H1 (cell line): Measurements from ENCODE around the gene PRSS53. TPM values are rescaled to one million over a fixed set of nuclear protein-coding genes. Genes with fewer than 3 reads are reported as not detected.

Experiments
- CTCF ChIA-PET: fragments of 300-600 bp; sonication (Branson Sonifier 250); formaldehyde crosslinking; loops from one replicate; lab custom pipeline; 2021; ENCODE audit not compliant: partially characterized antibody; lab: Charles Lee
- POLR2A ChIA-PET: fragments of 300-600 bp; sonication (Branson Sonifier 250); formaldehyde crosslinking; loops from one replicate; lab custom pipeline; 2021; ENCODE audit warnings: inconsistent platforms; ENCODE audit not compliant: partially characterized antibody; lab: Charles Lee
- DNase-seq, 2 experiments: peaks; one replicate each; pipeline versions ENCODE4 v3.0.0 to v3.0.0-alpha.2; 2010 to 2022; ENCODE audit warnings: low spot score in 2 of 2, low read depth in 1 of 2, mixed read lengths in 1 of 2
- FAIRE-seq: peaks from 2 replicates; lab custom pipeline; 2011; peaks lifted over from hg19 to GRCh38; lab: Jason Lieb, UNC
- H2AFZ ChIP-seq: 2 replicates; pipeline ENCODE4 v1.8.1; 2012; ENCODE audit warnings: low read length, inconsistent platforms
- H2AK5ac ChIP-seq: 2 replicates; pipeline ENCODE4 v1.6.1; 2013; ENCODE audit warnings: low read depth, low read length
- H2BK120ac ChIP-seq: replicated peaks from 2 replicates; pipeline ENCODE3; 2013; ENCODE audit warnings: low read depth, low read length, inconsistent platforms
- H2BK12ac ChIP-seq: 2 replicates; pipeline ENCODE4 v1.6.1; 2013; ENCODE audit warnings: low read depth, low read length
- H2BK15ac ChIP-seq: 2 replicates; pipeline ENCODE4 v1.6.1; 2013; ENCODE audit warnings: low read length
- H2BK20ac ChIP-seq: 2 replicates; pipeline ENCODE4 v1.6.1; 2013; ENCODE audit warnings: low read length
- H2BK5ac ChIP-seq: 2 replicates; pipeline ENCODE4 v1.6.1; 2013; ENCODE audit warnings: low read depth, low read length
- H3K14ac ChIP-seq: 2 replicates; pipeline ENCODE4 v1.6.1; 2013; ENCODE audit warnings: inconsistent platforms; ENCODE audit not compliant: insufficient read length
- H3K18ac ChIP-seq: 2 replicates; pipeline ENCODE4 v1.6.1; 2013; ENCODE audit warnings: low read length; ENCODE audit errors: extremely low read depth
- H3K23ac ChIP-seq: 2 replicates; pipeline ENCODE4 v1.6.1; 2013; ENCODE audit warnings: inconsistent platforms; ENCODE audit not compliant: insufficient read length
- H3K23me2 ChIP-seq: 2 replicates; pipeline ENCODE4 v1.6.1; 2013; ENCODE audit warnings: low read depth, low read length
- H3K27ac ChIP-seq: 2 replicates; pipeline ENCODE4 v1.6.1; 2011; ENCODE audit warnings: low read depth, low read length, inconsistent platforms
- H3K27me3 ChIP-seq, 4 experiments: replicated peaks in 1 of 4; 1 replicate in 1 of 4; 2 replicates in 3 of 4; pipeline versions ENCODE4 v1.6.1 to v1.8.1; 2011 to 2013; ENCODE audit warnings: low read length in 3 of 4, mild to moderate bottlenecking in 3 of 4, inconsistent platforms in 2 of 4, mixed read lengths in 2 of 4, moderate library complexity in 1 of 4; ENCODE audit not compliant: control insufficient read depth in 3 of 4, insufficient read depth in 3 of 4; ENCODE audit errors: extremely low read depth in 1 of 4
- H3K36me3 ChIP-seq, 4 experiments: 2 replicates each; pipeline versions ENCODE4 v1.6.1 to v1.8.1; 2011 to 2013; ENCODE audit warnings: mild to moderate bottlenecking in 4 of 4, low read length in 3 of 4, moderate library complexity in 2 of 4, control low read depth in 1 of 4, inconsistent platforms in 1 of 4; ENCODE audit not compliant: insufficient read depth in 4 of 4, control insufficient read depth in 2 of 4
- H3K4ac ChIP-seq: replicated peaks from 2 replicates; pipeline ENCODE3; 2013; ENCODE audit warnings: low read length, low read depth, mixed read lengths, inconsistent platforms; ENCODE audit not compliant: insufficient read length
- H3K4me1 ChIP-seq, 4 experiments: replicated peaks in 1 of 4; 1 replicate in 1 of 4; 2 replicates in 3 of 4; pipeline versions ENCODE4 v1.6.1 to v1.8.1; 2011 to 2013; ENCODE audit warnings: low read length in 3 of 4, inconsistent platforms in 2 of 4, mixed read lengths in 1 of 4; ENCODE audit not compliant: insufficient read depth in 4 of 4, control insufficient read depth in 3 of 4
- H3K4me2 ChIP-seq, 2 experiments: 2 replicates each; pipeline versions ENCODE4 v1.6.1 to v1.8.1; 2011 to 2013; ENCODE audit warnings: low read depth in 2 of 2, low read length in 2 of 2, control low read depth in 1 of 2, inconsistent platforms in 1 of 2, mild to moderate bottlenecking in 1 of 2; ENCODE audit not compliant: insufficient read depth in 1 of 2
- H3K4me3 ChIP-seq, 4 experiments: fragments of 200-600, 300-600 bp in 1 of 4; sonication (generic), shearing (Covaris generic), sonication (Bioruptor Twin) in 1 of 4; 2 replicates each; pipeline versions ENCODE4 v1.5.1 to v1.8.1; 2011 to 2016; ENCODE audit warnings: low read length in 4 of 4, low read depth in 3 of 4, control low read depth in 2 of 4, inconsistent platforms in 2 of 4, mild to moderate bottlenecking in 2 of 4, mixed read lengths in 1 of 4, moderate library complexity in 1 of 4; ENCODE audit not compliant: insufficient read depth in 2 of 4; ENCODE audit errors: extremely low read depth in 1 of 4
- H3K56ac ChIP-seq: replicated peaks from 2 replicates; pipeline ENCODE3; 2013; ENCODE audit warnings: low read depth, mild to moderate bottlenecking, mixed read lengths, low read length, inconsistent platforms; ENCODE audit not compliant: insufficient read length
- H3K79me1 ChIP-seq: 2 replicates; pipeline ENCODE4 v1.6.1; 2013; ENCODE audit warnings: low read depth, low read length, control low read depth
- H3K79me2 ChIP-seq, 2 experiments: 2 replicates each; pipeline versions ENCODE4 v1.6.1 to v1.8.1; 2012 to 2013; ENCODE audit warnings: low read length in 2 of 2, mild to moderate bottlenecking in 2 of 2, inconsistent platforms in 1 of 2; ENCODE audit not compliant: insufficient read depth in 2 of 2, control insufficient read depth in 1 of 2
- H3K9ac ChIP-seq, 4 experiments: replicated peaks in 1 of 4; 1 replicate in 1 of 4; 2 replicates in 3 of 4; pipeline versions ENCODE4 v1.6.1 to v1.8.1; 2011 to 2013; ENCODE audit warnings: low read depth in 3 of 4, low read length in 3 of 4, control low read depth in 2 of 4, mild to moderate bottlenecking in 2 of 4, moderate library complexity in 2 of 4, inconsistent platforms in 1 of 4; ENCODE audit errors: extremely low read depth in 1 of 4
- H3K9me3 ChIP-seq, 2 experiments: 2 replicates each; pipeline versions ENCODE4 v1.6.1 to v1.8.1; 2012 to 2013; ENCODE audit warnings: mild to moderate bottlenecking in 2 of 2, moderate library complexity in 2 of 2, control low read depth in 1 of 2, inconsistent platforms in 1 of 2, low read depth in 1 of 2, low read length in 1 of 2, mixed read lengths in 1 of 2; ENCODE audit not compliant: insufficient read depth in 2 of 2
- H4K20me1 ChIP-seq, 2 experiments: replicated peaks in 1 of 2; 2 replicates each; pipeline versions ENCODE3 to v1.8.1; 2011 to 2013; ENCODE audit warnings: inconsistent platforms in 2 of 2, low read length in 2 of 2, mild to moderate bottlenecking in 1 of 2; ENCODE audit not compliant: insufficient read depth in 2 of 2, control insufficient read depth in 1 of 2
- H4K5ac ChIP-seq: 2 replicates; pipeline ENCODE4 v1.6.1; 2013; ENCODE audit warnings: low read length, low read depth, mixed read lengths, inconsistent platforms; ENCODE audit not compliant: insufficient read length
- H4K8ac ChIP-seq: 2 replicates; pipeline ENCODE4 v1.8.0; 2013; ENCODE audit warnings: mild to moderate bottlenecking, moderate library complexity, low read length, inconsistent platforms; ENCODE audit not compliant: insufficient read depth; ENCODE audit errors: extremely low read depth
- H4K91ac ChIP-seq: replicated peaks from 2 replicates; pipeline ENCODE3; 2013; ENCODE audit warnings: low read length, mixed read lengths, inconsistent platforms; ENCODE audit not compliant: insufficient read length
- EP300 ChIP-seq, 2 experiments: IDR thresholded peaks; 1 replicate in 1 of 2; 2 replicates in 1 of 2; pipeline ENCODE4 v1.6.1; 2011 to 2012; ENCODE audit warnings: low read depth in 2 of 2, low read length in 2 of 2, mild to moderate bottlenecking in 2 of 2, borderline replicate concordance in 1 of 2, inconsistent platforms in 1 of 2, moderate library complexity in 1 of 2
- EZH2 ChIP-seq: fragments of 200-600 bp; sonication (generic); IDR thresholded peaks from 2 replicates; pipeline ENCODE4 v1.7.1; 2012; ENCODE audit warnings: low read depth, mild to moderate bottlenecking, moderate library complexity, low read length, inconsistent platforms; ENCODE audit not compliant: severe bottlenecking
- GTF2F1 ChIP-seq: IDR thresholded peaks from 2 replicates; pipeline ENCODE4 v1.6.1; 2012; ENCODE audit warnings: low read depth, low read length, improper control_type of control experiment, borderline replicate concordance
- KDM5A ChIP-seq: fragments of 200-600 bp; IDR thresholded peaks from 2 replicates; pipeline ENCODE4 v1.7.1; 2012; ENCODE audit warnings: mild to moderate bottlenecking, low read length, inconsistent platforms, mixed read lengths
- NANOG ChIP-seq: IDR thresholded peaks from 2 replicates; pipeline ENCODE4 v1.6.1; 2011; ENCODE audit warnings: low read length, low read depth, mild to moderate bottlenecking, inconsistent platforms; ENCODE audit not compliant: insufficient read depth, poor library complexity, severe bottlenecking
- RXRA ChIP-seq: IDR thresholded peaks from 2 replicates; pipeline ENCODE4 v1.6.1; 2011; ENCODE audit warnings: low read depth, mild to moderate bottlenecking, low read length, moderate library complexity; ENCODE audit not compliant: insufficient read depth
- SRF ChIP-seq: IDR thresholded peaks from 2 replicates; pipeline ENCODE4 v1.6.1; 2011; ENCODE audit warnings: mild to moderate bottlenecking, low read depth, low read length, moderate library complexity
- WGBS, 2 experiments: shearing (Covaris generic) in 1 of 2; methylation state at CpG; one replicate each; pipeline versions ENCODE4 v1.1.6 to v1.1.7; 2013 to 2015; ENCODE audit warnings: low lambda C conversion rate in 2 of 2, mixed read lengths in 2 of 2, inconsistent platforms in 1 of 2, low coverage in 1 of 2, missing lambda C conversion rate in 1 of 2; ENCODE audit not compliant: insufficient replicate concordance in 2 of 2, insufficient coverage in 1 of 2, insufficient read length in 1 of 2; ENCODE audit errors: extremely low coverage in 1 of 2, missing lambda C conversion rate in 1 of 2; 5-methylcytosine and 5-hydroxymethylcytosine counted together
- polyA plus RNA-seq, 7 experiments: library from polyadenylated mRNA; depleted of rRNA in 3 of 7; stranded (reverse) in 5 of 7; unstranded in 2 of 7; fragments of >200 nt in 5 of 7; fragments of 200-250 nt in 2 of 7; gene quantifications; 1 replicate in 5 of 7; 2 replicates in 1 of 7; 4 replicates in 1 of 7; pipeline versions ENCODE4 v1.2.1 to v1.2.3, GENCODE V29; 2011 to 2013; ENCODE audit warnings: missing spikeins in 2 of 7, mixed read lengths in 2 of 7
- total RNA-seq: library from RNA; stranded (reverse); fragmentation: NEBNext Ultra II Directional; extraction: Animal tissue kit (Norgen Biotek cat#: 25700); gene quantifications from 2 replicates; pipeline ENCODE4 v1.2.1, GENCODE V29; 2021
- TF ChIP-seq, protein P1 (sequence below): IDR thresholded peaks from 2 replicates; pipeline ENCODE4 v1.6.1; 2011; ENCODE audit warnings: low read length, improper control_type of control experiment
- TF ChIP-seq, protein P2 (sequence below): IDR thresholded peaks from 2 replicates; pipeline ENCODE4 v1.6.1; 2012; ENCODE audit warnings: low read length, inconsistent platforms

Gene PRSS53
- total and polyA plus RNA-seq, 2 of the 8 experiments (the other 6 are each of a cell fraction or from before 2014, with no cell fraction given), result 1.7 to 2.6 TPM

DNA sequence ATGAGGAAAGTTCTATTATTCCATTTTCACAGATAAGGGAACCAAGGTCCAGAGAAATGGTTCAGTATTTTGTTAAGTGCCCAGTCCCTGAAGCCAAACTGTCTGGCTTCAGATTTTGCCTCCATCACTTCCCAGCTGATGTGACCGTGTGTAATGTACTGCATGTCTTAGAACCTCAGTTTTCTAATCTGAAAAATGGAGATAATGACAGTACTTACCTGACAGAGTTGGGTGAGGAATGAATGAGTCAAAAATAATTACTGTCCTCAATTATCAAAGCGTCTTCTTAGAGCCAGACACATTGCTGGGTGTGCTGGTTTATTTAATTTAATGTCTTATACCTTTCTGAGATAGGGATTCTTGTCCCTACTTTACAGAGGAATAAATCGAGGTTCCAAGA lies 21.4 kb downstream of the PRSS53 start:
- Histone ChIP-seq H3K4me3 (no peak overlapping the region), H3K4ac (no peak overlapping the region), H3K36me3 (peaks cover 0 to 11% (median 4%) of the 10 kb centered on the region in 4 experiments; a peak in 4 of 8 replicates), H3K27ac (no peak overlapping the region), H3K23me2 (peaks cover 1% of the 10 kb centered on the region; the same call in 1 of the 2 replicates), H3K4me1 (peaks cover 0 to 1% (median 0%) of the 10 kb centered on the region in 4 experiments; a peak in 2 of 7 replicates), H2BK5ac (no peak overlapping the region), H3K79me2 (peaks cover 10 to 50% of the 10 kb centered on the region in 2 experiments), H3K27me3 (no peaks in the 10 kb centered on the region), H3K4me2 (no peak overlapping the region), H2BK120ac (no peak overlapping the region), H2BK12ac (no peak overlapping the region), H3K18ac (no peak overlapping the region), H4K5ac (no peak overlapping the region), H2BK20ac (no peak overlapping the region), H3K14ac (no peak overlapping the region), H3K56ac (no peak overlapping the region), H3K9me3 (no peaks in the 10 kb centered on the region), H3K23ac (no peak overlapping the region), H4K20me1 (peaks cover 0 to 12% of the 10 kb centered on the region in 2 experiments), H2AK5ac (no peak overlapping the region), H2BK15ac (no peak overlapping the region), H3K79me1 (peaks cover 13% of the 10 kb centered on the region; the same call in 1 of the 2 replicates), H4K91ac (no peak overlapping the region), H2AFZ (no peak overlapping the region), H3K9ac (no peak overlapping the region), H4K8ac (no peak overlapping the region)
- no peak for DNase-seq
- 90% methylated on average over 3 of the region's 3 CpGs; no CpG with 5 or more reads in 1 of the 2 experiments for WGBS, 2 experiments
- FAIRE-seq, result no peak
- CTCF ChIA-PET, result interaction anchor here (0.7 to 2.0 kb wide), 6 partner anchors 16 to 114 kb away, joined by 3 to 10 read pairs (median 4); partner anchors contain the start of gene HSD3B7
- POLR2A ChIA-PET, result interaction anchor here (1.4 to 1.8 kb wide), 2 partner anchors 14 to 112 kb away, joined by 4 read pairs; no protein-coding TSS in a partner anchor
- TF ChIP-seq RXRA (no peak), GTF2F1 (no peak), NANOG (no peak), EP300 (IDR thresholded peaks at IDR 0.05; ENCODE audit: borderline replicate concordance in 1 of 2, low read depth in 2 of 2, low read length in 2 of 2) (no peak), KDM5A (no peak), EZH2 (no peak), SRF (no peak)
- TF ChIP-seq, protein P1, sequence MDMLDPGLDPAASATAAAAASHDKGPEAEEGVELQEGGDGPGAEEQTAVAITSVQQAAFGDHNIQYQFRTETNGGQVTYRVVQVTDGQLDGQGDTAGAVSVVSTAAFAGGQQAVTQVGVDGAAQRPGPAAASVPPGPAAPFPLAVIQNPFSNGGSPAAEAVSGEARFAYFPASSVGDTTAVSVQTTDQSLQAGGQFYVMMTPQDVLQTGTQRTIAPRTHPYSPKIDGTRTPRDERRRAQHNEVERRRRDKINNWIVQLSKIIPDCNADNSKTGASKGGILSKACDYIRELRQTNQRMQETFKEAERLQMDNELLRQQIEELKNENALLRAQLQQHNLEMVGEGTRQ, result no peak
- TF ChIP-seq, protein P2, sequence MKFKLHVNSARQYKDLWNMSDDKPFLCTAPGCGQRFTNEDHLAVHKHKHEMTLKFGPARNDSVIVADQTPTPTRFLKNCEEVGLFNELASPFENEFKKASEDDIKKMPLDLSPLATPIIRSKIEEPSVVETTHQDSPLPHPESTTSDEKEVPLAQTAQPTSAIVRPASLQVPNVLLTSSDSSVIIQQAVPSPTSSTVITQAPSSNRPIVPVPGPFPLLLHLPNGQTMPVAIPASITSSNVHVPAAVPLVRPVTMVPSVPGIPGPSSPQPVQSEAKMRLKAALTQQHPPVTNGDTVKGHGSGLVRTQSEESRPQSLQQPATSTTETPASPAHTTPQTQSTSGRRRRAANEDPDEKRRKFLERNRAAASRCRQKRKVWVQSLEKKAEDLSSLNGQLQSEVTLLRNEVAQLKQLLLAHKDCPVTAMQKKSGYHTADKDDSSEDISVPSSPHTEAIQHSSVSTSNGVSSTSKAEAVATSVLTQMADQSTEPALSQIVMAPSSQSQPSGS, result no peak
- TF ChIP-seq, all 59 proteins: peak for 0
